Measurements from ENCODE around the gene ST8SIA6.

GRCh38 chr10:17452060-17452841 is 2.1 kb downstream of the ST8SIA6 start:
- no peak for TF ChIP-seq ATF7 (IDR thresholded peaks at IDR 0.05; ENCODE audit: low read depth)
- TF ChIP-seq, protein P1, sequence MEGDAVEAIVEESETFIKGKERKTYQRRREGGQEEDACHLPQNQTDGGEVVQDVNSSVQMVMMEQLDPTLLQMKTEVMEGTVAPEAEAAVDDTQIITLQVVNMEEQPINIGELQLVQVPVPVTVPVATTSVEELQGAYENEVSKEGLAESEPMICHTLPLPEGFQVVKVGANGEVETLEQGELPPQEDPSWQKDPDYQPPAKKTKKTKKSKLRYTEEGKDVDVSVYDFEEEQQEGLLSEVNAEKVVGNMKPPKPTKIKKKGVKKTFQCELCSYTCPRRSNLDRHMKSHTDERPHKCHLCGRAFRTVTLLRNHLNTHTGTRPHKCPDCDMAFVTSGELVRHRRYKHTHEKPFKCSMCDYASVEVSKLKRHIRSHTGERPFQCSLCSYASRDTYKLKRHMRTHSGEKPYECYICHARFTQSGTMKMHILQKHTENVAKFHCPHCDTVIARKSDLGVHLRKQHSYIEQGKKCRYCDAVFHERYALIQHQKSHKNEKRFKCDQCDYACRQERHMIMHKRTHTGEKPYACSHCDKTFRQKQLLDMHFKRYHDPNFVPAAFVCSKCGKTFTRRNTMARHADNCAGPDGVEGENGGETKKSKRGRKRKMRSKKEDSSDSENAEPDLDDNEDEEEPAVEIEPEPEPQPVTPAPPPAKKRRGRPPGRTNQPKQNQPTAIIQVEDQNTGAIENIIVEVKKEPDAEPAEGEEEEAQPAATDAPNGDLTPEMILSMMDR (IDR thresholded peaks at IDR 0.05 in 2 of 3, conservative IDR thresholded peaks at IDR 0.05 in 1 of 3; ENCODE audit: control insufficient read depth in 2 of 3, extremely low read depth in 1 of 3, insufficient read depth in 1 of 3, low read depth in 3 of 3, low read length in 3 of 3), result no peak
- no peak for TF ChIP-seq POLR2A (IDR thresholded peaks at IDR 0.05; ENCODE audit: low read depth, low read length)
- TF ChIP-seq NFYA (IDR thresholded peaks at IDR 0.05; ENCODE audit: borderline replicate concordance, low read depth, low read length), result no peak
- no peak for TF ChIP-seq MXI1 (IDR thresholded peaks at IDR 0.05; ENCODE audit: low read depth, low read length)

All from GM12878 (cell line).